Neural cell (in vitro differentiated cells): Measurements from ENCODE around the gene NMU.

ENCODE experiments used
- EP300 ChIP-seq: fragments of 450-650 bp; conservative IDR thresholded peaks from 2 replicates; pipeline ENCODE4 v1.6.1; 2014; ENCODE audit warnings: antibody characterized with exemption, mild to moderate bottlenecking, moderate library complexity; ENCODE audit not compliant: poor library complexity, severe bottlenecking
- EZH2 ChIP-seq: fragments of 200-600, 300-800 bp; shearing (Covaris generic), sonication (generic); IDR thresholded peaks from 2 replicates; pipeline ENCODE4 v1.6.1; 2014; ENCODE audit warnings: antibody characterized with exemption, low read length, borderline replicate concordance, mild to moderate bottlenecking; ENCODE audit not compliant: insufficient read depth, poor library complexity, severe bottlenecking
- MXI1 ChIP-seq: fragments of 450-650 bp; conservative IDR thresholded peaks from 2 replicates; pipeline ENCODE4 v1.6.1; 2014; ENCODE audit warnings: antibody characterized with exemption, mild to moderate bottlenecking; ENCODE audit not compliant: poor library complexity, severe bottlenecking
- POLR2AphosphoS5 ChIP-seq: IDR thresholded peaks from 2 replicates; pipeline ENCODE4 v1.6.1; 2012
- RAD21 ChIP-seq: fragments of 450-650 bp; conservative IDR thresholded peaks from 2 replicates; pipeline ENCODE4 v1.6.1; 2014; ENCODE audit warnings: antibody characterized with exemption, mild to moderate bottlenecking, moderate library complexity
- SMC3 ChIP-seq: fragments of 450-650 bp; conservative IDR thresholded peaks from 2 replicates; pipeline ENCODE4 v1.6.1; 2014; ENCODE audit warnings: antibody characterized with exemption, mild to moderate bottlenecking, moderate library complexity; ENCODE audit not compliant: poor library complexity
- TAF1 ChIP-seq: IDR thresholded peaks from 2 replicates; pipeline ENCODE4 v1.6.1; 2012; ENCODE audit warnings: low read depth
- TF ChIP-seq, protein P1 (sequence below): fragments of 450-650 bp; IDR thresholded peaks from 2 replicates; pipeline ENCODE4 v1.5.1; 2014; ENCODE audit warnings: antibody characterized with exemption, mild to moderate bottlenecking, moderate library complexity; ENCODE audit not compliant: poor library complexity, severe bottlenecking
- TF ChIP-seq, protein P2 (sequence below): IDR thresholded peaks from 2 replicates; pipeline ENCODE4 v1.6.1; 2012; ENCODE audit warnings: borderline replicate concordance

DNA sequence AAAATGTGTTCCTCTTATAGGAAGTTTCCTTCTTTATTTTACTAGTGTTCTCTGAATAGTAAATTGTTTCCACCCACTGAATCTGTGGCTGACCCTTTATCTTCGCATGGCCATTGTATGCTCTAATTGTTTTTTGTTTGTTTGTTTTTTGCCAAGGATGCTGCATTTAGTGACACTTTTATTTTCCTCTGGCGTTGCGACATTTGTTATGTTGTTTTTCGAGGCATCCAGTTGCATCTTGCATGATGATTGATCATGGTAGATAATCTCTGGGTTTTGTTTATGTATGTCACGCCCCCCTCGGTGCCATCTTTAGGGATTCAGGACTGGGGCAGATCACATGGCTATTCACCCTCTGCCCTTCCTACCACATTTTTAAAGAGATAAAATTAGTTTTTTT is 2.2 kb downstream of the NMU start:
- TF ChIP-seq, protein P1, sequence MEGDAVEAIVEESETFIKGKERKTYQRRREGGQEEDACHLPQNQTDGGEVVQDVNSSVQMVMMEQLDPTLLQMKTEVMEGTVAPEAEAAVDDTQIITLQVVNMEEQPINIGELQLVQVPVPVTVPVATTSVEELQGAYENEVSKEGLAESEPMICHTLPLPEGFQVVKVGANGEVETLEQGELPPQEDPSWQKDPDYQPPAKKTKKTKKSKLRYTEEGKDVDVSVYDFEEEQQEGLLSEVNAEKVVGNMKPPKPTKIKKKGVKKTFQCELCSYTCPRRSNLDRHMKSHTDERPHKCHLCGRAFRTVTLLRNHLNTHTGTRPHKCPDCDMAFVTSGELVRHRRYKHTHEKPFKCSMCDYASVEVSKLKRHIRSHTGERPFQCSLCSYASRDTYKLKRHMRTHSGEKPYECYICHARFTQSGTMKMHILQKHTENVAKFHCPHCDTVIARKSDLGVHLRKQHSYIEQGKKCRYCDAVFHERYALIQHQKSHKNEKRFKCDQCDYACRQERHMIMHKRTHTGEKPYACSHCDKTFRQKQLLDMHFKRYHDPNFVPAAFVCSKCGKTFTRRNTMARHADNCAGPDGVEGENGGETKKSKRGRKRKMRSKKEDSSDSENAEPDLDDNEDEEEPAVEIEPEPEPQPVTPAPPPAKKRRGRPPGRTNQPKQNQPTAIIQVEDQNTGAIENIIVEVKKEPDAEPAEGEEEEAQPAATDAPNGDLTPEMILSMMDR: no peak
- TF ChIP-seq SMC3 (no peak), EP300 (no peak), POLR2AphosphoS5 (no peak), MXI1 (no peak), TAF1 (no peak), EZH2 (no peak), RAD21 (no peak)
- TF ChIP-seq, protein P2, sequence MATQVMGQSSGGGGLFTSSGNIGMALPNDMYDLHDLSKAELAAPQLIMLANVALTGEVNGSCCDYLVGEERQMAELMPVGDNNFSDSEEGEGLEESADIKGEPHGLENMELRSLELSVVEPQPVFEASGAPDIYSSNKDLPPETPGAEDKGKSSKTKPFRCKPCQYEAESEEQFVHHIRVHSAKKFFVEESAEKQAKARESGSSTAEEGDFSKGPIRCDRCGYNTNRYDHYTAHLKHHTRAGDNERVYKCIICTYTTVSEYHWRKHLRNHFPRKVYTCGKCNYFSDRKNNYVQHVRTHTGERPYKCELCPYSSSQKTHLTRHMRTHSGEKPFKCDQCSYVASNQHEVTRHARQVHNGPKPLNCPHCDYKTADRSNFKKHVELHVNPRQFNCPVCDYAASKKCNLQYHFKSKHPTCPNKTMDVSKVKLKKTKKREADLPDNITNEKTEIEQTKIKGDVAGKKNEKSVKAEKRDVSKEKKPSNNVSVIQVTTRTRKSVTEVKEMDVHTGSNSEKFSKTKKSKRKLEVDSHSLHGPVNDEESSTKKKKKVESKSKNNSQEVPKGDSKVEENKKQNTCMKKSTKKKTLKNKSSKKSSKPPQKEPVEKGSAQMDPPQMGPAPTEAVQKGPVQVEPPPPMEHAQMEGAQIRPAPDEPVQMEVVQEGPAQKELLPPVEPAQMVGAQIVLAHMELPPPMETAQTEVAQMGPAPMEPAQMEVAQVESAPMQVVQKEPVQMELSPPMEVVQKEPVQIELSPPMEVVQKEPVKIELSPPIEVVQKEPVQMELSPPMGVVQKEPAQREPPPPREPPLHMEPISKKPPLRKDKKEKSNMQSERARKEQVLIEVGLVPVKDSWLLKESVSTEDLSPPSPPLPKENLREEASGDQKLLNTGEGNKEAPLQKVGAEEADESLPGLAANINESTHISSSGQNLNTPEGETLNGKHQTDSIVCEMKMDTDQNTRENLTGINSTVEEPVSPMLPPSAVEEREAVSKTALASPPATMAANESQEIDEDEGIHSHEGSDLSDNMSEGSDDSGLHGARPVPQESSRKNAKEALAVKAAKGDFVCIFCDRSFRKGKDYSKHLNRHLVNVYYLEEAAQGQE: no peak
